Gastroesophageal sphincter (tissue), 3 donors: ENCODE data around the gene AGO3.

Experiments used
- EP300 ChIP-seq: sonication (generic); formaldehyde crosslinking; IDR thresholded peaks from one replicate; pipeline ENCODE4 v1.6.1; 2017; ENCODE audit warnings: antibody characterized with exemption, mild to moderate bottlenecking
- POLR2A ChIP-seq, 2 donors: fragments of 450-650 bp; IDR thresholded peaks; one replicate each; pipeline ENCODE4 v1.6.1; 2017; ENCODE audit warnings: antibody characterized with exemption in 2 of 2, mild to moderate bottlenecking in 2 of 2, moderate library complexity in 1 of 2
- TF ChIP-seq, protein P1 (sequence below), 4 experiments: fragments of 200-600 bp in 2 of 4; fragments of 450-650 bp in 2 of 4; sonication (generic) in 1 of 4; IDR thresholded peaks; one replicate each; pipeline ENCODE4 v1.5.1; 2017 to 2019; ENCODE audit warnings: antibody characterized with exemption in 4 of 4, mild to moderate bottlenecking in 2 of 4, moderate library complexity in 2 of 4

GRCh38 chr1:35980090-35980489 lies 49.2 kb downstream of the AGO3 start:
- TF ChIP-seq, protein P1, sequence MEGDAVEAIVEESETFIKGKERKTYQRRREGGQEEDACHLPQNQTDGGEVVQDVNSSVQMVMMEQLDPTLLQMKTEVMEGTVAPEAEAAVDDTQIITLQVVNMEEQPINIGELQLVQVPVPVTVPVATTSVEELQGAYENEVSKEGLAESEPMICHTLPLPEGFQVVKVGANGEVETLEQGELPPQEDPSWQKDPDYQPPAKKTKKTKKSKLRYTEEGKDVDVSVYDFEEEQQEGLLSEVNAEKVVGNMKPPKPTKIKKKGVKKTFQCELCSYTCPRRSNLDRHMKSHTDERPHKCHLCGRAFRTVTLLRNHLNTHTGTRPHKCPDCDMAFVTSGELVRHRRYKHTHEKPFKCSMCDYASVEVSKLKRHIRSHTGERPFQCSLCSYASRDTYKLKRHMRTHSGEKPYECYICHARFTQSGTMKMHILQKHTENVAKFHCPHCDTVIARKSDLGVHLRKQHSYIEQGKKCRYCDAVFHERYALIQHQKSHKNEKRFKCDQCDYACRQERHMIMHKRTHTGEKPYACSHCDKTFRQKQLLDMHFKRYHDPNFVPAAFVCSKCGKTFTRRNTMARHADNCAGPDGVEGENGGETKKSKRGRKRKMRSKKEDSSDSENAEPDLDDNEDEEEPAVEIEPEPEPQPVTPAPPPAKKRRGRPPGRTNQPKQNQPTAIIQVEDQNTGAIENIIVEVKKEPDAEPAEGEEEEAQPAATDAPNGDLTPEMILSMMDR (IDR thresholded peaks at IDR 0.05) = no peak
- TF ChIP-seq EP300 (no peak), POLR2A (IDR thresholded peaks at IDR 0.05) (no peak)
